GM13977 (cell line): Measurements from ENCODE around the gene PTPN18.

Experiments
- DNase-seq: peaks from one replicate; pipeline ENCODE4 v3.0.0; 2012; ENCODE audit warnings: low spot score
- CTCF ChIP-seq: IDR thresholded peaks from 2 replicates; pipeline ENCODE4 v1.5.1; 2012; ENCODE audit warnings: mild to moderate bottlenecking, control low read depth; ENCODE audit not compliant: insufficient read depth; ENCODE audit errors: extremely low read depth, missing control alignments
- in situ Hi-C: fragments of 300-500 bp; cut with MboI; formaldehyde crosslinking; loops from one replicate; pipeline ENCODE4 v1.12.0; 2022; ENCODE audit warnings: low sequenced_read_pairs, low pct_unique_long_range_greater_than_20kb, mixed read lengths, inconsistent platforms; ENCODE audit not compliant: unreplicated experiment

The PTPN18 gene

GRCh38 chr2:130341562-130342019 is 14.3 kb upstream of the PTPN18 start:
- no peak for TF ChIP-seq CTCF
- in situ Hi-C loops: no loop called here
- no peak for DNase-seq

- no peak for TF ChIP-seq CTCF
- in situ Hi-C loops: no loop called here
- DNase-seq: peak; percentile 93
Observed at GRCh38 chr2:130342020-130342532, 13.8 kb upstream of the PTPN18 start.

- peak; percentile 94 for DNase-seq
- in situ Hi-C loops: no loop called here
- peak; percentile 51 for TF ChIP-seq CTCF
Observed at GRCh38 chr2:130342533-130343275, 13.2 kb upstream of the PTPN18 start, which contains the start of gene IMP4. Gene IMP4, plus strand, starts transcription at chr2:130342897. Its CDS starts 36 bp downstream, at chr2:130342933.

- TF ChIP-seq CTCF: no peak
- no peak for DNase-seq
- in situ Hi-C loops: no loop called here
Observed at GRCh38 chr2:130344578-130344977, 11.3 kb upstream of the PTPN18 start.

GRCh38 chr2:130345091-130345490 is 10.8 kb upstream of the PTPN18 start:
- TF ChIP-seq CTCF: no peak
- in situ Hi-C loops: no loop called here
- DNase-seq: no peak

- TF ChIP-seq CTCF: no peak
- in situ Hi-C loops: no loop called here
- no peak for DNase-seq
Observed at GRCh38 chr2:130345611-130346010, 10.2 kb upstream of the PTPN18 start.
